Natural killer cell (primary cell): ENCODE results near the gene CCDC60. TPM values are rescaled to one million over a fixed set of nuclear protein-coding genes. Genes with fewer than 3 reads are reported as not detected.

ENCODE experiments used
- total RNA-seq, 4 donors: library from RNA; stranded (reverse); fragments of 120-200 nt in 1 of 4; gene quantifications; one replicate each; pipeline versions ENCODE4 v1.2.3 to v1.2.4, GENCODE V29; 2013 to 2022

The CCDC60 gene
- total RNA-seq, 3 donors from 2014 or later (not counting 1 experiment from before 2014, with no cell fraction given): not detected

Other genes with a start within 250 kb of the CCDC60 start
- not detected for gene HSPB8, start 155.8 kb upstream of the CCDC60 start, total RNA-seq